HEK293T (cell line): Measurements from ENCODE around the gene TEX264.

ENCODE experiments used
- CTCF ChIA-PET: fragments of 350-600 bp; formaldehyde crosslinking; extraction: SDS; loops from one replicate; lab custom pipeline; 2021; ENCODE audit warnings: antibody characterized with exemption, inconsistent platforms; lab: Yijun Ruan, JAX
- POLR2A ChIA-PET: fragments of 350-600 bp; formaldehyde crosslinking; extraction: SDS; loops from one replicate; lab custom pipeline; 2020; ENCODE audit warnings: antibody characterized with exemption, inconsistent platforms; lab: Yijun Ruan, JAX
- DNase-seq: peaks from one replicate; pipeline ENCODE4 v3.0.0; 2012; ENCODE audit warnings: mixed read lengths; ENCODE audit errors: extremely low spot score
- ARNT ChIP-seq: fragments of 450-650 bp; IDR thresholded peaks from 2 replicates; pipeline ENCODE4 v1.6.1; 2017; ENCODE audit warnings: mild to moderate bottlenecking
- BHLHE40 ChIP-seq: fragments of 450-650 bp; IDR thresholded peaks from 2 replicates; pipeline ENCODE4 v1.6.1; 2016; ENCODE audit warnings: mild to moderate bottlenecking, moderate library complexity, borderline replicate concordance
- CTBP1 ChIP-seq: fragments of 450-650 bp; IDR thresholded peaks from 2 replicates; pipeline ENCODE4 v1.6.1; 2016; ENCODE audit warnings: borderline replicate concordance
- ELF4 ChIP-seq: fragments of 450-650 bp; IDR thresholded peaks from 2 replicates; pipeline ENCODE4 v1.6.1; 2017; ENCODE audit warnings: antibody characterized with exemption
- FOXA1 ChIP-seq: fragments of 450-650 bp; IDR thresholded peaks from 2 replicates; pipeline ENCODE4 v1.6.1; 2016; ENCODE audit warnings: mild to moderate bottlenecking
- FOXK2 ChIP-seq: fragments of 450-650 bp; IDR thresholded peaks from 2 replicates; pipeline ENCODE4 v1.6.1; 2016; ENCODE audit warnings: mild to moderate bottlenecking
- FOXM1 ChIP-seq: fragments of 450-650 bp; IDR thresholded peaks from 2 replicates; pipeline ENCODE4 v1.6.1; 2017; ENCODE audit warnings: mild to moderate bottlenecking, borderline replicate concordance
- HDGF ChIP-seq: fragments of 450-650 bp; IDR thresholded peaks from 2 replicates; pipeline ENCODE4 v1.6.1; 2017; ENCODE audit warnings: antibody characterized with exemption, borderline replicate concordance
- L3MBTL2 ChIP-seq: fragments of 450-650 bp; conservative IDR thresholded peaks from 2 replicates; pipeline ENCODE4 v1.6.1; 2016; ENCODE audit warnings: mild to moderate bottlenecking
- LEF1 ChIP-seq: fragments of 450-650 bp; IDR thresholded peaks from 2 replicates; pipeline ENCODE4 v1.6.1; 2017; ENCODE audit warnings: mild to moderate bottlenecking, borderline replicate concordance
- NFRKB ChIP-seq: fragments of 450-650 bp; IDR thresholded peaks from 2 replicates; pipeline ENCODE4 v1.6.1; 2016; ENCODE audit warnings: mild to moderate bottlenecking, moderate library complexity
- PKNOX1 ChIP-seq: fragments of 450-650 bp; IDR thresholded peaks from 2 replicates; pipeline ENCODE4 v1.6.1; 2016
- SP1 ChIP-seq: fragments of 450-650 bp; IDR thresholded peaks from 2 replicates; pipeline ENCODE4 v1.6.1; 2017
- SUZ12 ChIP-seq: fragments of 450-650 bp; IDR thresholded peaks from 2 replicates; pipeline ENCODE4 v1.6.1; 2016; ENCODE audit warnings: mild to moderate bottlenecking
- TARDBP ChIP-seq: fragments of 450-650 bp; IDR thresholded peaks from 2 replicates; pipeline ENCODE4 v1.6.1; 2016
- ZNF384 ChIP-seq: fragments of 450-650 bp; IDR thresholded peaks from 2 replicates; pipeline ENCODE4 v1.6.1; 2016

The TEX264 gene

GRCh38 chr3:51711352-51712037 is 40.4 kb downstream of the TEX264 start:
- ChIA-PET POLR2A (no interaction called here), CTCF (no interaction called here)

GRCh38 chr3:51712038-51712420 is 41.0 kb downstream of the TEX264 start:
- no peak for DNase-seq
- CTCF ChIA-PET: no interaction called here
- POLR2A ChIA-PET: no interaction called here
- TF ChIP-seq ZNF384 (no peak), FOXA1 (no peak), FOXK2 (no peak), BHLHE40 (no peak), ELF4 (no peak), L3MBTL2 (no peak), SP1 (no peak), PKNOX1 (no peak), CTBP1 (no peak), ARNT (no peak), SUZ12 (no peak), FOXM1 (no peak), LEF1 (no peak), NFRKB (no peak), HDGF (no peak), TARDBP (no peak)

More at GRCh38 chr3:51711352-51712037, 40.4 kb downstream of the TEX264 start:
- DNase-seq: no peak
- TF ChIP-seq NFRKB (no peak), BHLHE40 (no peak), FOXM1 (no peak), L3MBTL2 (no peak), FOXA1 (no peak), ZNF384 (no peak), ARNT (no peak), ELF4 (no peak)

- ChIA-PET CTCF (no interaction called here), POLR2A (no interaction called here)
- DNase-seq: no peak
- TF ChIP-seq BHLHE40 (no peak), ARNT (no peak), ZNF384 (no peak), FOXK2 (no peak), HDGF (no peak), FOXA1 (no peak), SUZ12 (no peak), FOXM1 (no peak), PKNOX1 (no peak), SP1 (no peak), TARDBP (no peak), NFRKB (no peak), CTBP1 (no peak), ELF4 (no peak), L3MBTL2 (no peak), LEF1 (no peak)
Measured at GRCh38 chr3:51712511-51712931, 41.5 kb downstream of the TEX264 start.

- TF ChIP-seq FOXA1 (no peak), BHLHE40 (no peak), SUZ12 (no peak), L3MBTL2 (no peak), PKNOX1 (no peak), ARNT (no peak), NFRKB (no peak), FOXK2 (no peak), SP1 (no peak), TARDBP (no peak), HDGF (no peak), CTBP1 (no peak), LEF1 (no peak), ELF4 (no peak), ZNF384 (no peak), FOXM1 (no peak)
- CTCF ChIA-PET: no interaction called here
- no peak for DNase-seq
Measured at GRCh38 chr3:51712963-51713362, 41.9 kb downstream of the TEX264 start.

GRCh38 chr3:51715231-51715976 is 44.4 kb downstream of the TEX264 start:
- ChIA-PET CTCF (no interaction called here), POLR2A (no interaction called here)
- no peak for DNase-seq
- TF ChIP-seq SP1: no peak
- no peak for TF ChIP-seq ELF4
- TF ChIP-seq FOXA1: no peak
- no peak for TF ChIP-seq HDGF
- TF ChIP-seq NFRKB: no peak
- no peak for TF ChIP-seq TARDBP
- no peak for TF ChIP-seq CTBP1
- TF ChIP-seq ARNT: no peak
- no peak for TF ChIP-seq PKNOX1
- TF ChIP-seq ZNF384: no peak
- TF ChIP-seq L3MBTL2: no peak
- no peak for TF ChIP-seq FOXM1
- TF ChIP-seq LEF1: no peak

More at GRCh38 chr3:51712963-51713362, 41.9 kb downstream of the TEX264 start:
- POLR2A ChIA-PET: no interaction called here
